Epithelial cell of proximal tubule (primary cell): ENCODE results near the gene ARRDC4. TPM values are rescaled to one million over a fixed set of nuclear protein-coding genes. Genes with fewer than 3 reads are reported as not detected.

ENCODE experiments used
- DNase-seq: peaks from one replicate; pipeline ENCODE4 v3.0.0-alpha.2; 2011; ENCODE audit warnings: low read depth
- H3K4me3 ChIP-seq: 2 replicates; pipeline ENCODE4 v1.5.1; 2011; ENCODE audit warnings: low read depth, mild to moderate bottlenecking, low read length
- CTCF ChIP-seq: conservative IDR thresholded peaks from 2 replicates; pipeline ENCODE4 v1.5.1; 2012; ENCODE audit warnings: low read depth, mild to moderate bottlenecking, low read length
- total RNA-seq: library from RNA; depleted of rRNA; stranded (reverse); fragments of >200 nt; gene quantifications from 2 replicates; pipeline ENCODE4 v1.2.3, GENCODE V29; 2015

ARRDC4 gene
- total RNA-seq, 1 donor from 2014 or later, result 18.3 TPM

- H3K4me3 ChIP-seq, result no peak overlapping the region
- TF ChIP-seq CTCF, result no peak
- DNase-seq, result no peak
Observed at GRCh38 chr15:98001663-98002194, 41.2 kb downstream of the ARRDC4 start.

DNA sequence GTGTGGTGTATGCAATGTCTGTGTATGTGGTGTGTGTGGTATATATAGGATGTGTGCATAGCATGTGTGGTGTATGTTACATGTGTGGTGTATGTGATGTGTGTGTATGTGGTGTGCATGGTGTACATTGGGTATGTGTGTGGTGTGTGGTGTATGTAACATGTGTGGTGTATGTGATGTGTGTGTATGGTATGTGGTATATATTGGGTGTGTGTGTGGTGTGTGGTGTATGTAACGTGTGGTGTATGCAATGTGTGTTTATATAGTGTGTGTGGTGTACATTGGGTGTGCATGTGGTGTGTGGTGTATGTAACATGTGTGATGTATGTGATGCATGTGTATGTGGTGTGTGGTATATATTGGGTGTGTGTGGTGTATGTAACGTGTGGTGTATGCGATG, 41.9 kb downstream of the ARRDC4 start:
- no peak for DNase-seq
- no peak for TF ChIP-seq CTCF
- no peak overlapping the region for H3K4me3 ChIP-seq

- DNase-seq, result no peak
- TF ChIP-seq CTCF, result no peak
- H3K4me3 ChIP-seq, result no peak overlapping the region
Observed at GRCh38 chr15:98002866-98003265, 42.4 kb downstream of the ARRDC4 start.

- H3K4me3 ChIP-seq, result no peak overlapping the region
- TF ChIP-seq CTCF, result no peak
- no peak for DNase-seq
Observed at GRCh38 chr15:98003518-98003917, 43.0 kb downstream of the ARRDC4 start.

- no peak for TF ChIP-seq CTCF
- no peak for DNase-seq
- no peak overlapping the region for H3K4me3 ChIP-seq
Observed at GRCh38 chr15:98003996-98004395, 43.5 kb downstream of the ARRDC4 start.

- no peak overlapping the region for H3K4me3 ChIP-seq
- no peak for TF ChIP-seq CTCF
- no peak for DNase-seq
Observed at GRCh38 chr15:98005659-98006058, 45.2 kb downstream of the ARRDC4 start.

DNA sequence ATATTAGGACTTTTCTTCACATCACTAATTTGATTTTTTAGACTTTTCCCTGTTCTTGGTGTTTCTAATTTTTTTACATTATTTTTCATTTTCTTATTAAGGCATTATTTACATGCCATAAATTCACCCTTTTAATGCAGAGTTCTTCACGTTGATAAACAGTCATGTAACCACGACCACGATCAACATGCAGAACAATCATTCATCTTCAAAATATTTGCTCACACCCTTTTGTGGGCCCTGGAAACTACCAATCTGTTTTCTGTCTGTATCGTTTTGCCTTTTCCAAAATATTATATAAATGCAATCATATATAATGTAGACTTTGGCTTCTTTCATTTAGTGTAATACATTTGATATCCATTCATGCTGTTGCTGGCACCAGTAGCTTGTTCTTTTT, 48.7 kb downstream of the ARRDC4 start:
- DNase-seq, result no peak
- H3K4me3 ChIP-seq, result no peak overlapping the region
- TF ChIP-seq CTCF, result no peak
